Retina (tissue), 1 donor: ENCODE measurements around the gene ANXA11.
"Not testable (repeated sequence)": the region's sequence is repeated elsewhere in the genome, so short reads cannot be mapped to it uniquely, and the experiment has no call there.

Experiments used
- DNase-seq: peaks from one replicate; pipeline ENCODE4 v3.0.0-alpha.2; 2016

The ANXA11 gene

GRCh38 chr10:80205477-80206276, at the start of gene ANXA11:
Gene ANXA11 (minus strand): TSS chr10:80205537. CDS start chr10:80172861, 32,676 bp downstream.
- DNase-seq = peak; percentile 85

GRCh38 chr10:80254726-80255125, 49.4 kb upstream of the ANXA11 start:
- not testable (repeated sequence) for DNase-seq

DNA sequence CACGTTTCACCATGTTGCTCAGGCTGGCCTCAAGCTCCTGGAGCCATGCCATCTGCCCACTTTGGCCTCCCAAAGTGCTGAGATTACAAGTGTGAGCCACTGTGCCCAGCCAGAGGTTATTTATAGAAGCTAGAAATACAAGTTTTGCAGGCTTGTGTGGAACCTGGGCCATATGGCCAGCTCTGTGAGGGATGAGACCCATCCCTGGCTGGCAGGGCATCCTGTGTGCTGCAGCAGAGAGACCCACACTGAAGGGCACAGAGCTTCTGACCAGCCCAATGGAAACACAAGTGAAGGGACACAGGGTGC, 48.6 kb upstream of the ANXA11 start:
- DNase-seq = not testable (repeated sequence)

GRCh38 chr10:80253266-80253962, 48.1 kb upstream of the ANXA11 start:
- no peak for DNase-seq

- no peak for DNase-seq
These were observed 47.1 kb upstream of the ANXA11 start for GRCh38 chr10:80252296-80252887.

DNA sequence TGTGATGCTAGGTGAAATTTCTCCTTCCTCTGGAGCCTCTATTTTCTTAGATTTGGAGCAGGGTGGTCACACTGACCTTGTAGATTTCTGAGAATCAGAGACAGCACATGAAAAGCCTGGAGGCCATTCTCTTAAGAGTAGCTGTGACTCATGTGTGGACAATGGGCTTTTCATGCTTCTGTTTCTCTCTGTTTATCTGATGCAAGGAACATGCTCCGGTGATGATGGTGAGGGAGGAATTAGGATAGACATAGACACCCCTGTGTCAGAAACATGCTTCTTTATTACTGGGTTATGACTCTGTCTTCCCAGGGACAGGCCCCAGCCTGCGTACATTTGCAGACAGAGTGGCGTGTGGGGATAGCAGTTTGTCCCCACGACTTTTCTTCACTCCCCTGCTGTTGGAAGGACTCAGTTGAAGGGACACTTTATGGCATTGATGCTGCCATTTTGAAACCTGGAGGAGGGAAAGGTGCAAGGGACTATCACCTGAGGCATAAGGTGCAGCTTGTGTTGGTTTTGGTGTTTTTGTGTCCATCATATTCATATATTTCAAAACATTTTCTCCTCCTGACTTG, 46.5 kb upstream of the ANXA11 start:
- not testable (repeated sequence) for DNase-seq

DNA sequence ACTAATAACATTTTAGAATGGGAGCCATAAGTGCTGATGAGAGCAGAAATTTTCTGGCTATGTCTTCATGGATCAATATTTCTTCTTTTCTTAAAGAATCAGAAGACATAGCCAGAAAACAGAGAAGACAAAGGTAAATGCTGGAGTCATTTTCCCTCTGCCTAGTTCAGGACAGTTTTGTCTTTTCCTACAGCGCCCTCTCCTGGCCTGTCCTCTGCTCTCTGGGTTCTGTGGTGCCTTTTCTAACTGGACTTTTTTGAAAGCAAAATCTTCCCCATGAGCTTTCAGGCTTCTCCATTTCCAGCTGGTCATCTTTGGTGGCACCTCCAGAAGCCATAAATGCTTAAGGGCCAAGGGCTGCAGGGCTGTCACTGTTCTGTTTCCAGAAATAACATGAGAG, 45.1 kb upstream of the ANXA11 start:
- DNase-seq = not testable (repeated sequence)

DNA sequence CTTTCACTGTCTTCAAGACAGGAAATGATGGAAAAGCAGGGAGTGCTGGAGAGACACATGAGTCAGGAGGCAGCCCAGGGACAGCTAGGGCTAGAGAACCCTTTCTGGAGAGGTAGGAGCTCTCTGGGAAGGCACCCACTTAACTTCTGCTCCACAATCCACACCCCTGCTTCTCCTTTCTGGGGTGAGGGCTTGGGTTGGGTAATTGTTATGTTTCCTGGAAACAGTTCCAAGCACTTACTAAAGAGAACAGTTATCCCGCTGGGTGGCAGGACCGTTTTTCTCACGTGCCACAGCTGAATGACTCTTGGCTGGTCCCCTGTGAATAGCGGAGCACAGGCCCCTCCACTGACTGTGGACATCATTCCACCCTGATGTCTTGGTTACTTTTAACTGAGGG, 44.6 kb upstream of the ANXA11 start:
- not testable (repeated sequence) for DNase-seq

DNA sequence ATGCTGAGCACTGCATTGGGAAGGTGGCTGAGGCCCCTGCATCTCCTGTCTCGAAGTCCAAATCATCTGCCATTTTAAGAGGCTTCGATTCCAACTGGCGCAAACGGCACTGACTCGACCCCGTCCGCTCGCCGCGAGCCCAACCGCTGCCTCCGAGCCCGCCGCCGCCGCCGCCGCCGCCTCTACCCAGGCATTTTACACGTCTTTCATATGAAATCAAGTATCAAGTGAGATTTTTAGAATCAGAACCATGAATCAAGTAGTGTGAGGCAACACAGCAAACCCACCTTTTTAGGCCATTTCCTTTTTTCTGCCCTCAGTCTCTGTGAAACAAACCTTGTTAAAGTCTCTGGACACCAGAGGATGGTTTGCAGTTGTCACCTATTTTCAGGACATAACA, 42.3 kb upstream of the ANXA11 start:
- not testable (repeated sequence) for DNase-seq

GRCh38 chr10:80244371-80244770, 39.0 kb upstream of the ANXA11 start:
- DNase-seq = not testable (repeated sequence)

DNA sequence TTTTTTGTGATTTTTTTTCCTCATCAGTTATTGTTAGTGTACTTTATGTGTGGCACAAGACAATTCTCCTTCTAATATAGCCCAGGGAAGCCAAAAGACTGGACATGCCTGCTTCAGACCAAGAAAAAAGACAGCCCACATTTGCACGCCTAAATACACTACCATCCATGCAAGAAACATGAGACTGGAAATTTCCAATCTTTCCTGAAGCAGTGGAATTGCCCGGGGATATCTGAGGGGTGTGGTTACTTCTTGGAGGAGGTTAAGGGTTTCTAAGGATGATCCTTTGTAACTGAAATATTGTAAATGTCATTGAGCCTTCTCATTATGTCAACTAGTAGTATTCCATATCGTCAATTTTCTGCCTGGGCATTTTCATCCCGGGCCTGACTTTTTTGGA, 37.0 kb upstream of the ANXA11 start:
- not testable (repeated sequence) for DNase-seq

GRCh38 chr10:80236457-80236856, 31.1 kb upstream of the ANXA11 start:
- not testable (repeated sequence) for DNase-seq

DNA sequence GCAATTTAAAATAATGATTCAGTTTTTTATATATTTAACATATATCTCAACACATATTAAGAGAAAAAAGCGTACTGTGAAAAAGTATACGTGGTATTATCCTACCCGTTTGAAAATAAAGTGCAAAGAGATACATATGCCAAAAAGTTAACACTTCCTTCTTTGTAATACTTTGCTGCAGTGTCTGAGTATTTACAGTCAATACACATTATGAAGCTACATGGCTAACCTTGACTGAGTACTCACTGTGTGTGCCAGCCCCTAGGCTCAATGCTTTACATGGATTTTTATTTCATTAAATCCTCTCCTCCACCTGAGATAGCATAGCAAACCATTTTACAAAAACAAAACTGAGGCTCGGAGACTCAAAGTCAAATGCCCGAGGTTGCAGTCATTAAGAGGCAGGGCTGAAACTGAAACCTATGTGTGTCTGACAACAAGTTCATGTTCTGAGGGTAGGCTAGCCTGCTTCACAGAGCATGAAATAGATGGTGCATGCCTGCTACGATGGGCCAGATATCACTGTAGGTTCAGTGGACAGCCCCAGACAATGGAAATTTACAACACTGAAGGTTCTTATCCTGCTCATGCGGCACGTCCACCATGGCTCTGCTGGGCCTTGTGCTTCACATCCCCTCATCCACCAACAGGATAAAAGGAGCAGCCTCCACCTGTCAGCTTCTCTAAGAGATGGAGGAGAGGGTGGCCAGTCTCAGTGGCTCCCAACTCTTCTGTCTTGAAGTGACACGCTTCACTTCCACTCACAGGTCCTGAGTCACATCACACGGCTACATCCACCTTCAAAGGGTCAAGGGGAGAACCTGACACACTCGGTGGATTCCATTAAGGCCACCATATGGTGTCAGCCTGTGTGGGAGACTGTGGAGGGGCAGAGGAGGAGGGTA, 29.2 kb upstream of the ANXA11 start:
- DNase-seq = not testable (repeated sequence)

- not testable (repeated sequence) for DNase-seq
These were observed 28.5 kb upstream of the ANXA11 start for GRCh38 chr10:80233871-80234270.

DNA sequence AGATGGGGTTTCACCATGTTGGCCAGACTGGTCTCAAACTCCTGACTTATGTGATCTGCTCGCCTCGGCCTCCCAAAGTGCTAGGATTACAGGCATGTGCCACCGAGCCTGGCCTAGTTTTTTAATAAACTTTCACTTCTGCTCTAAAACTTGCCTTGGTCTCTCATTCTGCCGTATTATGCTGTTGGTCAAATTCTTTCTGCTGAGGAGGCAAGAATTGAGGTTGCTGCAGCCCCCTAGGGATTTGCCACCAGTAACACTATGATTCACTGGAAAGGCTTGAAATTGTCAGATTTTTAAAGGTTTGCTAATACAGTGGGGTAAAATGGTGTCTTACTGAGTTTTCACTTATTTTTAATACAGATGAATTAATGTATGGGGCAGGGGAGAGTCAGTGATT, 21.4 kb upstream of the ANXA11 start:
- DNase-seq = not testable (repeated sequence)

DNA sequence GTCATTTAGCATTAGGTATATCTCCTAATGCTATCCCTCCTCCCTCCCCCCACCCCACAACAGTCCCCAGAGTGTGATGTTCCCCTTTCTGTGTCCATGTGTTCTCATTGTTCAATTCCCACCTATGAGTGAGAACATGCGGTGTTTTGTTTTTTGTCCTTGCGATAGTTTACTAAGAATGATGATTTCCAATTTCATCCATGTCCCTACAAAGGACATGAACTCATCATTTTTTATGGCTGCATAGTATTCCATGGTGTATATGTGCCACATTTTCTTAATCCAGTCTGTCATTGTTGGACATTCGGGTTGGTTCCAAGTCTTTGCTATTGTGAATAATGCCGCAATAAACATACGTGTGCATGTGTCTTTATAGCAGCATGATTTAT, 17.7 kb upstream of the ANXA11 start:
- not testable (repeated sequence) for DNase-seq

GRCh38 chr10:80218878-80219277, 13.5 kb upstream of the ANXA11 start:
- DNase-seq = not testable (repeated sequence)

GRCh38 chr10:80214368-80214982, 9.1 kb upstream of the ANXA11 start:
- DNase-seq = not testable (repeated sequence)

DNA sequence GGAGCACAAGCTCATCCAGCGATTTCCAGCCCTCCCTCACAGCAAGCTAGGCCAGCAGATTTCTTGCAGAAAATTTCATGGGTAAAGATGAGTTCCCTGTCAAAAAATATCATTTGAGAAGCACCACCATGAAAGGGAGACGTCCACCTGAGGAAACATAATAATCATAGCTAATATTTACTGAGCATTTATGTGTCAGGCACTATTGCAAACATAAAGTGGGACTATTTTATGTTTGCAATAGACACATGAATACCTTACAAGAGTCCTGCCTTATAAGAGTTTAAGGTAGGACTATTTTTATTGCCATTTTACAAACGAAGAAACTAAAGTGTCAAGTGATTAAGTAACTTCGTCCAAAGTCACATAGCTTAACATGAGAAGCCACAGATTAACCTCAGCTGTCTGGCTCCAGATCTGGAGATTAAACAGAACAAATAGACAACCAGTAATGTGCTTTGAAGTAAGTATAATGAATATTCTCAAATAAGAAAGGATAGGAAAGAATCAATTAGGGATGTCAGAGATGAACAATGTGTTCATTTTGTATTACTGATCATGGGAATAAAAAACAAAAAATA, 7.3 kb upstream of the ANXA11 start:
- DNase-seq = not testable (repeated sequence)

DNA sequence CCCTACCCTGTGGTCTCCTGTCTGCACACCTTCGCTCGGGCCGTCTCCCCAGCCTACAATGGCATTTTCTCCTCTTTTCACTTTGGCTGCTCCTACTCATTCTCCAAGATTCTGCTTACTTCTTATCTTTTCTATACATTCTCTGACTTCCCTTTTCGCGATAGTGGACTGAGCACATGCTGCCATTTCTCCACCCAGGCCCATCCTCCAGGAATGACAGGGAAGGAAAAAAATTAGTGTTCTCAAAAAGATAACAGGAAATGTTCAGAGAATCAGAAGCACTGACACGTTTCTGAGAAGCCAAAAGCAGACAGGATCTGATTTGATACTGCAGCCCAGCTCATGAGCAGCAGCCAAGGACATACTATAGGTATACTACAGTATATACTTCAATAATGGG, 6.4 kb upstream of the ANXA11 start:
- no peak for DNase-seq

DNA sequence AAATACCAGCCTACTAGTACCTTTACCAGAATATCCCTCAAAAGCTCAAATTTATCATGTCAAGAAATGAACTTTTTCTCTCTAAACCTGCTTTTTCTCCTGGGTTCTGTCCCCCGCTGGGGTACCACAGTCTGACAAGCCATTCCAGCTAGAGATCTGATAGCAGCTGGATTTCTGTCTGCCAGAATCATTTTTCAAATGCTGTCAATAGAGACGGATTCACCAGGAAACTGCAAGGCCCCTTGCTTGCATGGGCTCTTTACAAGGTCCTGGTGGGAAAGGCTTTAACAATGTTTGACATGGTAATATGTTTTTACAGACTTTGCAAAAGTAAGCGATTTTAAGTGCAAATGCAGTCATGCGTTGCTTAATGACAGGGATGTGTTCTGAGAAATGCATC, 4.9 kb upstream of the ANXA11 start:
- no peak for DNase-seq
